K562 (cell line): Measurements from ENCODE around the gene ALDOB. TPM values are rescaled to one million over a fixed set of nuclear protein-coding genes. Genes with fewer than 3 reads are reported as not detected.

Experiments used
- CBFA2T2 ChIP-seq: fragments of 450-650 bp; conservative IDR thresholded peaks from 2 replicates; pipeline ENCODE4 v1.6.1; 2017; ENCODE audit warnings: mild to moderate bottlenecking
- MEF2D ChIP-seq: conservative IDR thresholded peaks from 2 replicates; pipeline ENCODE4 v1.6.1; 2016; ENCODE audit warnings: low read depth, missing genetic modification characterization, missing compliant biosample characterization
- NR2C1 ChIP-seq, 2 experiments: fragments of 450-650 bp; IDR thresholded peaks; 2 replicates each; pipeline ENCODE4 v1.6.1; 2017; ENCODE audit warnings: mild to moderate bottlenecking in 2 of 2, antibody characterized with exemption in 1 of 2, inconsistent platforms in 1 of 2, missing compliant biosample characterization in 1 of 2, missing genetic modification characterization in 1 of 2
- PTTG1 ChIP-seq: fragments of 450-650 bp; IDR thresholded peaks from 2 replicates; pipeline ENCODE4 v1.6.1; 2016; ENCODE audit warnings: low read depth, mild to moderate bottlenecking, missing genetic modification characterization, missing compliant biosample characterization
- RAD51 ChIP-seq: fragments of 450-650 bp; IDR thresholded peaks from 2 replicates; pipeline ENCODE4 v1.7.1; 2016; ENCODE audit warnings: low read depth, mild to moderate bottlenecking, borderline replicate concordance
- SMC3 ChIP-seq: conservative IDR thresholded peaks from 2 replicates; pipeline ENCODE4 v1.6.1; 2011; ENCODE audit warnings: low read depth, low read length, improper control_type of control experiment; ENCODE audit not compliant: insufficient read depth
- TCF15 ChIP-seq: fragments of 250-450 bp; sonication (Bioruptor Pico); IDR thresholded peaks from 2 replicates; pipeline ENCODE4 v1.8.0; 2022; ENCODE audit warnings: moderate library complexity, mild to moderate bottlenecking, inconsistent platforms
- ZBTB1 ChIP-seq: sonication (generic); formaldehyde crosslinking; IDR thresholded peaks from 2 replicates; pipeline ENCODE4 v1.8.1; 2023; ENCODE audit warnings: missing genetic modification reagents, low read depth, mild to moderate bottlenecking, borderline replicate concordance
- ZBTB2 ChIP-seq: fragments of 450-650 bp; IDR thresholded peaks from 2 replicates; pipeline ENCODE4 v1.6.1; 2016; ENCODE audit warnings: antibody characterized with exemption
- ZBTB7A ChIP-seq: IDR thresholded peaks from 2 replicates; pipeline ENCODE4 v1.6.1; 2011; ENCODE audit warnings: low read depth, mild to moderate bottlenecking, low read length, moderate library complexity, borderline replicate concordance; ENCODE audit not compliant: control insufficient read depth
- ZKSCAN3 ChIP-seq: fragments of 250-450 bp; sonication (Bioruptor Pico); IDR thresholded peaks from 2 replicates; pipeline ENCODE4 v1.4.0; 2020
- ZNF280B ChIP-seq: fragments of 250-450 bp; sonication (Bioruptor Pico); IDR thresholded peaks from 2 replicates; pipeline ENCODE4 v1.5.1; 2021; ENCODE audit warnings: mild to moderate bottlenecking
- ZNF589 ChIP-seq: fragments of 200-800 bp; sonication (Bioruptor generic); IDR thresholded peaks from 2 replicates; pipeline ENCODE4 v1.6.1; 2016; ENCODE audit warnings: low read depth, missing genetic modification characterization, missing compliant biosample characterization
- polyA plus RNA-seq, 8 experiments: library from polyadenylated mRNA; depleted of rRNA in 4 of 8; stranded (reverse) in 5 of 8; unstranded in 3 of 8; fragments of >200 nt; fragmentation: Nextera tagmentation in 2 of 8; fragmentation: Illumina TruSeq in 1 of 8; extraction: Ambion mirVana in 2 of 8; extraction: Trizol in 1 of 8; gene quantifications; 2 replicates each; pipeline versions ENCODE4 v1.2.1 to v1.2.3, GENCODE V29; 2011 to 2014; ENCODE audit warnings: inconsistent platforms in 1 of 8, missing spikeins in 1 of 8
- total RNA-seq, 7 experiments: library from RNA; depleted of rRNA in 6 of 7; stranded (reverse); fragments of >200 nt in 6 of 7; fragmentation: Illumina TruSeq in 2 of 7; extraction: Trizol in 2 of 7; gene quantifications; 2 replicates each; pipeline versions ENCODE4 v1.2.1 to v1.2.3, GENCODE V29; 2011 to 2021; ENCODE audit warnings: low replicate concordance in 1 of 7
- TF ChIP-seq, protein P1 (sequence below), 2 experiments: fragments of 450-650 bp; IDR thresholded peaks; 2 replicates each; pipeline ENCODE4 v1.6.1; 2018; ENCODE audit warnings: mild to moderate bottlenecking in 2 of 2, low read depth in 1 of 2; ENCODE audit not compliant: partially characterized antibody in 2 of 2
- TF ChIP-seq, protein P2 (sequence below): fragments of 250-450 bp; sonication (Bioruptor Pico); IDR thresholded peaks from 2 replicates; pipeline ENCODE4 v1.6.1; 2021; ENCODE audit warnings: mild to moderate bottlenecking
- TF ChIP-seq, protein P3 (sequence below): fragments of 450-650 bp; formaldehyde crosslinking; IDR thresholded peaks from 2 replicates; pipeline ENCODE4 v1.4.0; 2022; ENCODE audit warnings: missing genetic modification characterization

Gene ALDOB
- total and polyA plus RNA-seq, 9 of the 15 experiments (the other 6 are each of a cell fraction or from before 2014, with no cell fraction given) = 0.80 TPM; not detected in 8

DNA sequence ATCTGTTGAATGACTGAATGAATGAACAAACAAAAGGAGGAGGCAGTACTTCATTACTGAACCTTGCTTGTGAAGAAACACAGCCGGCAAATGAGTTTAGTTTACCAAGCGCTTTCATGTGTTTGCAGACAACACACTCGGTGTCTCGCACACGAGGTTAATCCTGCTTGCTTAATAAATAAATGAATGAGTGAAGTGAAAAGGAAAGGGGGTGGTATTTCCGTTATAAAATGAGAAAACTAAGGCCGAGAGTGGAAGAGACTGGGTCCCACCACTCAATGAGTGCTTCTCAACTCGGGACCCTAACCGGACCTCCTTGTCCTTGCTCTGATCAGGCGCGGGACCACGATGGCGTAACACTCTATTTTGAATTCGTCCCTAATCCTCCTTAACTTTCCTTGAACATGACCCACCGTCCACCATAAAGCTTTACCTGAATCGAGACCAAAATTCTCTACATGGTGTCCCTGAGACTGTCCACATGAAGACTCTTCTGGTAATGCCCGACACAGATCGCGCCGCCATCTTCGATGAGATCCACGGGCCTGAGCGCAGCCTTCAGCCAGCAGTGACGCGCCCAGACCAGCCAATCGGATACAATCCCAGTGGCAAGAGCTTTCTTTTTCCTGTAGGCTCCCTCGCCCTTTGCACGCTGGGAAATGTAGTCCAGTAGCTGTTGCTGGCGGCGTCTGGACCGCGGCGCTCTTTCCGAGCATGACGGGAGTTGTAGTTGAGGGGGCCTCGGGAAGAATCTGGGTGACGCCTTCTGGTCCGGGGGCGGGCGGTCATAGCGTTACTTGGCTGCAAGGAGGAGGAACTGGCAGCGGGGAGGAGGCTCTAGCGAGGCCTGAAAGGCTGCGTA is 37.3 kb downstream of the ALDOB start, which contains the start of the genes MRPL50 and ZNF189 (continued):
- TF ChIP-seq, protein P1, sequence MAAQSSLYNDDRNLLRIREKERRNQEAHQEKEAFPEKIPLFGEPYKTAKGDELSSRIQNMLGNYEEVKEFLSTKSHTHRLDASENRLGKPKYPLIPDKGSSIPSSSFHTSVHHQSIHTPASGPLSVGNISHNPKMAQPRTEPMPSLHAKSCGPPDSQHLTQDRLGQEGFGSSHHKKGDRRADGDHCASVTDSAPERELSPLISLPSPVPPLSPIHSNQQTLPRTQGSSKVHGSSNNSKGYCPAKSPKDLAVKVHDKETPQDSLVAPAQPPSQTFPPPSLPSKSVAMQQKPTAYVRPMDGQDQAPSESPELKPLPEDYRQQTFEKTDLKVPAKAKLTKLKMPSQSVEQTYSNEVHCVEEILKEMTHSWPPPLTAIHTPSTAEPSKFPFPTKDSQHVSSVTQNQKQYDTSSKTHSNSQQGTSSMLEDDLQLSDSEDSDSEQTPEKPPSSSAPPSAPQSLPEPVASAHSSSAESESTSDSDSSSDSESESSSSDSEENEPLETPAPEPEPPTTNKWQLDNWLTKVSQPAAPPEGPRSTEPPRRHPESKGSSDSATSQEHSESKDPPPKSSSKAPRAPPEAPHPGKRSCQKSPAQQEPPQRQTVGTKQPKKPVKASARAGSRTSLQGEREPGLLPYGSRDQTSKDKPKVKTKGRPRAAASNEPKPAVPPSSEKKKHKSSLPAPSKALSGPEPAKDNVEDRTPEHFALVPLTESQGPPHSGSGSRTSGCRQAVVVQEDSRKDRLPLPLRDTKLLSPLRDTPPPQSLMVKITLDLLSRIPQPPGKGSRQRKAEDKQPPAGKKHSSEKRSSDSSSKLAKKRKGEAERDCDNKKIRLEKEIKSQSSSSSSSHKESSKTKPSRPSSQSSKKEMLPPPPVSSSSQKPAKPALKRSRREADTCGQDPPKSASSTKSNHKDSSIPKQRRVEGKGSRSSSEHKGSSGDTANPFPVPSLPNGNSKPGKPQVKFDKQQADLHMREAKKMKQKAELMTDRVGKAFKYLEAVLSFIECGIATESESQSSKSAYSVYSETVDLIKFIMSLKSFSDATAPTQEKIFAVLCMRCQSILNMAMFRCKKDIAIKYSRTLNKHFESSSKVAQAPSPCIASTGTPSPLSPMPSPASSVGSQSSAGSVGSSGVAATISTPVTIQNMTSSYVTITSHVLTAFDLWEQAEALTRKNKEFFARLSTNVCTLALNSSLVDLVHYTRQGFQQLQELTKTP (IDR thresholded peaks at IDR 0.05; ENCODE audit: low read depth in 1 of 2, partially characterized antibody in 2 of 2) = peak; percentile 32 to 96
- TF ChIP-seq SMC3 (no peak), MEF2D (tag) (no peak), ZBTB1 (no peak), ZBTB2 (no peak), TCF15 (CRISPR knock-in tag) (no peak), ZNF589 (CRISPR knock-in tag) (no peak), ZKSCAN3 (no peak), NR2C1 (IDR thresholded peaks at IDR 0.05) (peak; percentile 64), NR2C1 (tag; IDR thresholded peaks at IDR 0.05) (peak; percentile 85), RAD51 (no peak), CBFA2T2 (no peak), PTTG1 (tag) (no peak), ZBTB7A (no peak), ZNF280B (no peak)
- TF ChIP-seq, protein P2, sequence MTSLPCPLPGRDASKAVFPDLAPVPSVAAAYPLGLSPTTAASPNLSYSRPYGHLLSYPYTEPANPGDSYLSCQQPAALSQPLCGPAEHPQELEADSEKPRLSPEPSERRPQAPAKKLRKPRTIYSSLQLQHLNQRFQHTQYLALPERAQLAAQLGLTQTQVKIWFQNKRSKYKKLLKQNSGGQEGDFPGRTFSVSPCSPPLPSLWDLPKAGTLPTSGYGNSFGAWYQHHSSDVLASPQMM (CRISPR knock-in tag) = no peak
- TF ChIP-seq, protein P3, sequence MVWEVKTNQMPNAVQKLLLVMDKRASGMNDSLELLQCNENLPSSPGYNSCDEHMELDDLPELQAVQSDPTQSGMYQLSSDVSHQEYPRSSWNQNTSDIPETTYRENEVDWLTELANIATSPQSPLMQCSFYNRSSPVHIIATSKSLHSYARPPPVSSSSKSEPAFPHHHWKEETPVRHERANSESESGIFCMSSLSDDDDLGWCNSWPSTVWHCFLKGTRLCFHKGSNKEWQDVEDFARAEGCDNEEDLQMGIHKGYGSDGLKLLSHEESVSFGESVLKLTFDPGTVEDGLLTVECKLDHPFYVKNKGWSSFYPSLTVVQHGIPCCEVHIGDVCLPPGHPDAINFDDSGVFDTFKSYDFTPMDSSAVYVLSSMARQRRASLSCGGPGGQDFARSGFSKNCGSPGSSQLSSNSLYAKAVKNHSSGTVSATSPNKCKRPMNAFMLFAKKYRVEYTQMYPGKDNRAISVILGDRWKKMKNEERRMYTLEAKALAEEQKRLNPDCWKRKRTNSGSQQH = no peak
